ENCODE results near the gene OR2D2.
"Not testable (repeated sequence)": the region's sequence is repeated elsewhere in the genome, so short reads cannot be mapped to it uniquely, and the experiment has no call there.

The OR2D2 gene

GRCh38 chr11:6882751-6883150 lies 9.5 kb downstream of the OR2D2 start:
- DNase-seq (ENCODE audit: low read depth), result no peak

- no peak for DNase-seq (ENCODE audit: low read depth)
Measured at GRCh38 chr11:6876914-6877313, 15.4 kb downstream of the OR2D2 start.

- no peak for DNase-seq (ENCODE audit: low read depth)
Measured at GRCh38 chr11:6876325-6876724, 16.0 kb downstream of the OR2D2 start, which contains the start of gene OR10A4. TSS of gene OR10A4 (plus strand) at chr11:6876625. CDS start at chr11:6876648, 23 bp downstream.

- DNase-seq (ENCODE audit: low read depth), result no peak
Measured at GRCh38 chr11:6875761-6876160, 16.5 kb downstream of the OR2D2 start.

- DNase-seq (ENCODE audit: low read depth), result no peak
Measured at GRCh38 chr11:6871278-6871677, 21.0 kb downstream of the OR2D2 start.

GRCh38 chr11:6864438-6864837 lies 27.9 kb downstream of the OR2D2 start:
- DNase-seq (ENCODE audit: low read depth), result no peak

- DNase-seq (ENCODE audit: low read depth), result no peak
Measured at GRCh38 chr11:6862961-6863360, 29.3 kb downstream of the OR2D2 start, which contains the start of gene OR10A2. TSS of gene OR10A2 (plus strand) at chr11:6863057. CDS start at chr11:6869755, 6,698 bp downstream.

GRCh38 chr11:6856871-6857270 lies 35.4 kb downstream of the OR2D2 start:
- DNase-seq (ENCODE audit: low read depth), result no peak

- DNase-seq (ENCODE audit: low read depth), result no peak
Measured at GRCh38 chr11:6855971-6856541, 36.2 kb downstream of the OR2D2 start.

- DNase-seq (ENCODE audit: low read depth), result not testable (repeated sequence)
Measured at GRCh38 chr11:6854801-6855200, 37.5 kb downstream of the OR2D2 start.

- DNase-seq (ENCODE audit: low read depth), result no peak
Measured at GRCh38 chr11:6850526-6850925, 41.8 kb downstream of the OR2D2 start.

GRCh38 chr11:6845383-6845782 lies 46.9 kb downstream of the OR2D2 start, which contains the start of gene OR10A5:
TSS of gene OR10A5 (plus strand) at chr11:6845683. CDS start at chr11:6845683, 0 bp downstream.
- no peak for DNase-seq (ENCODE audit: low read depth)

- DNase-seq (ENCODE audit: low read depth), result no peak
Measured at GRCh38 chr11:6844356-6844755, 47.9 kb downstream of the OR2D2 start.

GRCh38 chr11:6843670-6844069 lies 48.6 kb downstream of the OR2D2 start:
- DNase-seq (ENCODE audit: low read depth), result no peak

- no peak for DNase-seq (ENCODE audit: low read depth)
Measured at GRCh38 chr11:6841694-6842093, 50.6 kb downstream of the OR2D2 start.
